Non-pigmented ciliary epithelial cell (primary cell): ENCODE data around the gene CDHR2.

ENCODE experiments used
- DNase-seq: peaks from one replicate; pipeline ENCODE4 v3.0.0-alpha.2; 2010; ENCODE audit warnings: low read depth

The CDHR2 gene

GRCh38 chr5:176529741-176530141 lies 19.4 kb upstream of the CDHR2 start:
- no peak for DNase-seq

DNA sequence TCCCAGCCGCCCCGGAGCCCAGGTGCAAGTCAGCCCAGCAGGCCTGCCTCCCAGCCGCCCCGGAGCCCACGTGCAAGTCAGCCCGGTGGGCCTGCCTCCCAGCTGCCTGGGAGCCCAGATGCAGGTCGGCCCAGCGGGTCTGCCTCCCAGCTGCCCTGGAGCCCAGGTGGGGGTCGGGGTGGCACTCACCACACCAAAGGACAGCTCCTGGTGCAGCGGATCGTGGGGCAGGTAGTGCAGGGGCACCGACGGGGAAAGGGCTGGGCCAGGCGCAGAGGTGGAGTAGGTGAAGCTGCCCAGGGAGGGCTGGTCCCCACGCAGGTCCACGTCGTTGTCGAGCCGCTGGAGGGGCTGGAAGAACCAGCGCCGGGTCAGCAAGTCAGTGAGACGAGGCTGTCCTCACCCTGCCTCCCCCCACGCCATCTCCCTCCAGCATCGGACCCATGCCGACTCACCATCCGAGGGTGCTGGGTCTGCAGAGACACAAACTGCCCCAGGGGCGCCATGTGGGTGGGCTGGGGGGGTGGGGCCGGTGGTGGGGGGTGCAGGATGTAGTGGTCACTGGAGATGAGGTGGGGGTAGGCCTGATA lies 18.7 kb upstream of the CDHR2 start:
- DNase-seq: no peak

- peak; percentile 20 for DNase-seq
Observed at GRCh38 chr5:176530983-176531901, 17.9 kb upstream of the CDHR2 start.

DNA sequence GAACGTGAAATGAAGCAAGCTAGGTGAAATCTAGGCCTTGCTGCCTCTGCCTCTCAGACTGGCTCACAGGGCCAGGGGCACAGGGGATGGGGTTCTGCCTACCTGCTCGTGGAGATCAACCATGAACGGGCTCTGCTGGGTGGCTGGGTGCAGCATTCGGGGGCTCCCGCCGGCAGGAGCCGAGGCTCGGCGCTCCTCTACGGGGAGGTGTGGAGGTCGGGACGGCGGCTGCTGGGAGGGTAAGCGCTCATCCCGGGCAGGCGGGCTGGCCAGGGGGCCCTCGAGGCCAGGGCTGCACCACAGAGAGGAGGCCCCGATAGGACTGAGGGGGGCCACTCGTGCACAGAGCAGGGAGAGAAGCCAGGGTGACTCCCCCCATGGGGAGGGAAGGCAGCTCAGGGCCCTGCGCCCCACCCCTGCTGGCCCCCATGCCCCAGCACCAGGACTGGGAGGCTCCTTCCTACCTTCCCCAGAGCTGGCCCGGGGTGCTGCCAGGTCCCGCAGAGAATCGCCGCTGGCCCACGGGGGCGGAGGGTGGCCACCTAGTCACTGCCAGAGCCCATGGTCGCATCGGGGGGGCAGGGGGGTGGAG lies 17.1 kb upstream of the CDHR2 start:
- DNase-seq: no peak

- DNase-seq: no peak
Observed at GRCh38 chr5:176532795-176533194, 16.3 kb upstream of the CDHR2 start.

GRCh38 chr5:176533390-176533789 lies 15.8 kb upstream of the CDHR2 start:
- no peak for DNase-seq

- DNase-seq: no peak
Observed at GRCh38 chr5:176533894-176534611, 15.1 kb upstream of the CDHR2 start.

- no peak for DNase-seq
Observed at GRCh38 chr5:176534640-176535039, 14.5 kb upstream of the CDHR2 start.

DNA sequence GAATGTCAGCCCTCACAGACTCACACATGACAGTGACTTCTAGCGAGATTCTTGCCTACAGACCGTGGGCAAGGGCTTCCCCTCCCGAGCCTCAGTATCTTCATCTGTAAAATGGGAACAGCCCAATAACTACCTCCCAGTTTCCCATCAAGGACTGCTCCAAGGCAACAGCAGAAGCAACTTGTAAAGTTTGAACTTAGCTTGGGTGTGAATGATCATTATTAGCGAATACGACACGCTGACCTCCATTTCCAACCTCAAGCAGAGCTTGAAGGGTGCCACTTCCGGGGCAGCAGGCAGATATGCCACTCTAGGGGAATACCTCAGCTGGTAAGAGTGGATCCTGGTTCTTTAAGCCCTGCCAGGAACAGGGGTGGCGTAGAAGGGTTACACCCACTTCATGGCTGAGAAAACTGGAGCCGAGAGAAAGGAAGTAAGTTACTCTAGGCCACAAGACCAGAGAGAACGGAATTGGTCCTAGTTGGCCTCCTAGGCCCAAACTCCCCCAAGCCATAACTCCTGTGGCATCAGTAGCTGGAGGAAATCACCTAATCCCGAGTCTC lies 14.0 kb upstream of the CDHR2 start:
- DNase-seq: no peak

GRCh38 chr5:176535664-176536131 lies 13.4 kb upstream of the CDHR2 start:
- no peak for DNase-seq

- peak; percentile 24 for DNase-seq
Observed at GRCh38 chr5:176536132-176536901, 12.8 kb upstream of the CDHR2 start.

DNA sequence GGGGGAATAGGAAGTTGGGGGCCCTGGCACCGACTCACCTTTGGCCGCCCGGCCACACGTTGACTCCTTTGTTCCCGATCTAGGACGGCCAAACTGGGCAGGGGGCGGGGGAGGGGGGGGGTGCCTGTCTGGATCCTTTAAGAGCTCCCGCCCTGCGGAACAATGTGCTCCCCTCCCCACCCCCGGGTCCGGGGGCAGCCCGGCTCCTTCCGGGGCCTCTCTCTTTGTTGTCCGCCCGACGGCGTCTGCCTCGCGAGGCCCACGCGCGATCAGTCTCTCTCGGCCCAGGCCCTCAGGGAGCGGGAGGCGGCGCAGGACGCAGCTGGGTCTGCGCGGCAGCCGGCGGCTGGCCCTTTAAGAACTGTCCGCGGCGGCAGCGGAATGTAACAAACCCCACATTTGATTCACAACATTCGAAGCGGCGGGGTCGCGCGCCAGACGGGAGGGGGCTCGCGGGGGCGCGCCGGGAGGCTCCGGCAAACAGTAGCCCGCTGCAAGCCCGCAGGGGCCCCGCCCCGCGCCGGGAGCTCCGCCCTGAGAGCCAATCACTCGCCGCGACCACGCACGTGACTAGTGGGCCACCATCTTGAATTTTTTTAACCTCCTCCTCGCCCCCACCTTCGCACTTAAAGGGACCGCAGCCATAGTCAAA lies 12.1 kb upstream of the CDHR2 start, which contains the start of gene RNF44:
RNF44 (minus strand) TSS at position 501 of the 652 bp plus-strand sequence. CDS start 4,930 bp downstream, outside the sequence.
- peak; percentile 89 for DNase-seq

DNA sequence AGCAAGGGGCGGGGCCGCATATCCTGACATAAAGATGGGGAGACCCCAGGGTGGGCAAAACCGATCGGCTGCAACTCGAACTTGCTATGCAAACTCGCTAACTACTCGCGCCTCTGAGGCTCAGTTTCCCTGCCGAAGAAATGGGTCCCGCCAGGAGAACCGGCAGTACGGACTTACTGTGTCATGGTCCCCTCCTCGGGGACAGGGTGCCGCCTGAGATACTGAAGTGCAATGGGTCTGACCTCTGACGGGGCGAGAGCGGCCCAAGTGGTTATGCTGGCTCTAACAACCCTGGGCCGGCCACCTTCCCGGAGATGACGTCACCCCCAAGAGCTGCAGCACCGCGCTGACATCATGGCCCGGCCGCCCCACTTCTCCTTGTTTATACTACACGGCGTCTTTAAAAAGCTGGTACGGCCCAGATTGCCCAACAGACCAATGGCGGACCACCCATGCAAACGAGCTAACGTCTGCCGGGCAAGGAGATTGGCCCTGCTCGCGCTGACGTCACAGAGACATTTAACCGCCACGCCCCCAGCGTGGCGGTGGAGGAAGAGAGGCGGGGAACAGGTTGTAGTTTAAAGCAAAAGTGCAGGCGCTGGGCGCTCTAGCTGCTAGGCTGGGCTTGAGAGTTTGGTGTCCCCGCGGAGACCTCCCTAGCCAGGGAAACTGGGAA lies 11.4 kb upstream of the CDHR2 start:
- DNase-seq: peak; percentile 99

- DNase-seq: no peak
Observed at GRCh38 chr5:176538230-176538988, 10.7 kb upstream of the CDHR2 start.

DNA sequence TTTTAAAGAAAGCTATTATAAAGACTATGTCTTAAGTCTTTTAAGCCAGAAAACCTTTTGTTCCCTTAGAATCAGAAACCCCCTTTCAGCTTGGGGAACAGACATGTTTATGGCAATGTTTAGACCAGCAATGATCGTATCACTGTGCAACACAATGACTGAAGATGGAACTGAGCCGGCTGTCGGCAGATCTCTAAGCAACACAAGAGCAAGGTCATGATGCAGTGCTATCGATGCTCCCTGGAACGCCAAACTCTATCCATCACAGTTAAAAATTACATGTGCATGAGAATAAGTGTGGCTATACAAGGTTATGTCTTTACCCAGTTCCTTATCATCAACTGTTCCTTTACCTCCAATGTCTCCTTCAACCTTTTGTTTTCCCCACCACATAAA lies 10.2 kb upstream of the CDHR2 start:
- no peak for DNase-seq

DNA sequence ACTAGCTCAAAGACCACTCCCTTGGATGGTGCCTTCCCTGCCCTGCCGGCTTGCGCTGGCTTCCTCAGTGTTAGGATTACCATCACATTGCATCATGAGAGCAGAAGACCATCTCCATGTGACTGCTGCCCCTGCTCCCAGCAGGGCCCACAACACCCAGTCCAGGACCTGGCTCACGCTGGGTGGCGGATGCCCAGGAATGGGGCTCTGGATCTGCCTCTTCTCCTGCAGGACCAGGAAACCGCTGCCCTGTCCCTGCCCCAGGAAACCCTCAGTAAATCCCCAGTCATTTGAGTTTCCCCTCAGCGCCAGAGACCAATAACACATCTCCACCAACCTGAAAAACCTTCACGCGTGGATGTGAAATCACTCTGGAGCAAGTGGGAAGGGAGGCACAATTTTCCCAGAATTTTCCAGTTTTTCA lies 8.7 kb upstream of the CDHR2 start:
- no peak for DNase-seq

GRCh38 chr5:176540956-176541337 lies 8.2 kb upstream of the CDHR2 start:
- DNase-seq: no peak

DNA sequence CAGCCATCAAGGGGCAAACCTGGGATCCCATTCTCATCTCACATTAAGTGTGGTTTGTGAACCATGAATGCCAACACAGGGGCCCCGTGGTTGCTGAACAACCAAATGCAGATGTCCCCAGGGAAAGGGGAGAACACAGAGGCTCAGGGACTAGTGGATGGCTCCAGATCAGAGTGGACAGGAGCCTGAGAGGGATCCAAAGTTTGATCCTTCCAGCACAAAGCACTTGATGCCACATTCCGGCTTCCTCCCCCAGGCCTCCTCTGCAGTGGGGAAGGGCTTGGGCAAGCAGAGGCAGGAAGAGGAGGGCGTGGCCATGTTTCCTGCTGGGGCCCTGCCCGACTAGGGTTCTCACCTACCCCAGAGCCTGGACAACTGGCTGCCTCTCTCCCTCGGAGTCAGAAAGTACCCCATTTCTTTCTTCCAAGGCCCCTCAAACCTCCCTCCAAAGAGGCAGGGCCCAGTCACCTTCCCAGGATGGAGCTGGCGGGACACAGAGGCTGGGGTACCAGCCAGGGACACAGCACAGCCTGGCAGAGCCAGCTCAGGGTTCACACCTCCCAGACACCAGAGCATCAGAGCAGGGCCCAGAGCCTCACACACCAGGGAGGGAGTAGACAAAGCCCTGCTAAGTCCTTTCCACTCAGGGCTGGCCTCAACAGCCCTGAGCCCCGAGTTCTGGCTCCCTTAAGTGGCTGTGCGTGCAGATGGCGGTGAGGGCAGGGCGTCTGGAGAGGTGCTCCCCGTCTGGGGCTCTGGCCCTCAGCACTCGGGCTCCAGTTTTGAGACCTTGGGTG lies 7.6 kb upstream of the CDHR2 start:
- DNase-seq: no peak
